Gastroesophageal sphincter (tissue), 3 donors: ENCODE results near the gene CLEC1A.

Experiments
- CTCF ChIP-seq, 4 experiments: fragments of 200-600 bp in 2 of 4; fragments of 450-650 bp in 2 of 4; sonication (generic) in 1 of 4; IDR thresholded peaks; one replicate each; pipeline ENCODE4 v1.5.1; 2017 to 2019; ENCODE audit warnings: antibody characterized with exemption in 4 of 4, mild to moderate bottlenecking in 2 of 4, moderate library complexity in 2 of 4
- POLR2A ChIP-seq, 2 donors: fragments of 450-650 bp; IDR thresholded peaks; one replicate each; pipeline ENCODE4 v1.6.1; 2017; ENCODE audit warnings: antibody characterized with exemption in 2 of 2, mild to moderate bottlenecking in 2 of 2, moderate library complexity in 1 of 2

- TF ChIP-seq POLR2A (IDR thresholded peaks at IDR 0.05) = no peak
- no peak for TF ChIP-seq CTCF (IDR thresholded peaks at IDR 0.05)
Observed at GRCh38 chr12:10132850-10133370, 34.1 kb upstream of the CLEC1A start.
